ENCODE results near the gene CA4.
A peak's percentile ranks its signal among the peaks of the same experiment; 100 is the strongest.

The CA4 gene

GRCh38 chr17:60146206-60146605, 3.6 kb upstream of the CA4 start:
- no peak overlapping the region for H3K4me3 ChIP-seq (ENCODE audit: low read depth, low read length)
- TF ChIP-seq CTCF (IDR thresholded peaks at IDR 0.05; ENCODE audit: low read depth, low read length) = no peak
- TF ChIP-seq MYC (IDR thresholded peaks at IDR 0.05; ENCODE audit: low read depth, low read length) = no peak
- no peak for TF ChIP-seq MAX (IDR thresholded peaks at IDR 0.05; ENCODE audit: low read depth, low read length)
- TF ChIP-seq POLR2A (IDR thresholded peaks at IDR 0.05; ENCODE audit: extremely low read depth, insufficient read length) = no peak
- no peak for DNase-seq (ENCODE audit: low read depth)

DNA sequence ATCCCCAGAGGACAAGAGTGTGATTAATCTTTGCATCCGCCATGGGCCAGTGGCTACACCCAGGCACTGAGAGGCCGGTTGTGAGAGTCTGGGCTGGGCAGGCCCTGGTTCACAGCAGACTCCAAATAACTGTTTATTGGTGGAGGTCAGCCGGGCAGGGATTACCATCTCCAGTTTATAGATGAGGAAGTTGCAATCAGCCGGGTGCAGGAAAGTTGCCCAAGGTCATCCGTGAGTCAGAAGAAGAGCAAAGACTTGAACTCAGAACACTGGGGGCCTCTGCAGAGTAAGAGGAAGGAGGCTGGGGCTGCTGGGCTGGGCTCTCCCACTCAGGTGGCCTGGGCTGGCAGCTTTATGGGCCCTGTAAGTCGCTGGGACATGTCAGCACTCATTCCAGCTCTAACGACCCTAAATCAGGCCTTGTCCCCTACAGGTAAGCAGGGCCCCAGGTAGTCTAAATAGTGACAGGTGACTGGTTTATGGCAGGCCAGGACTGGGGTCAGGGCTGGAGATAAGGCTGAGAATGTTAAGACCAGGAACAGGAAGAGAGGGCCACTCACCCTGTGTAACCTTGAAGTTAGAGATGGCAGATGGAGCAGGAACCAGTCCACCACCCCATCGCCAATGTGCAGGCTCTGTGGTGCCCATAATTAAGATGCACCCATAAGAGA, 2.1 kb upstream of the CA4 start:
- peak; percentile 81 for DNase-seq (ENCODE audit: low read depth)
- H3K4me3 ChIP-seq (ENCODE audit: low read depth, low read length) = no peak overlapping the region
- TF ChIP-seq MAX (IDR thresholded peaks at IDR 0.05; ENCODE audit: low read depth, low read length) = no peak
- TF ChIP-seq POLR2A (IDR thresholded peaks at IDR 0.05; ENCODE audit: extremely low read depth, insufficient read length) = no peak
- TF ChIP-seq MYC (IDR thresholded peaks at IDR 0.05; ENCODE audit: low read depth, low read length) = no peak
- no peak for TF ChIP-seq CTCF (IDR thresholded peaks at IDR 0.05; ENCODE audit: low read depth, low read length)

- TF ChIP-seq CTCF (IDR thresholded peaks at IDR 0.05; ENCODE audit: low read depth, low read length) (no peak), POLR2A (IDR thresholded peaks at IDR 0.05; ENCODE audit: extremely low read depth, insufficient read length) (no peak), MYC (IDR thresholded peaks at IDR 0.05; ENCODE audit: low read depth, low read length) (no peak), MAX (IDR thresholded peaks at IDR 0.05; ENCODE audit: low read depth, low read length) (no peak)
- DNase-seq (ENCODE audit: low read depth) = no peak
- H3K4me3 ChIP-seq (ENCODE audit: low read depth, low read length) = no peak overlapping the region
These were observed 1.4 kb upstream of the CA4 start for GRCh38 chr17:60148373-60148772.

DNA sequence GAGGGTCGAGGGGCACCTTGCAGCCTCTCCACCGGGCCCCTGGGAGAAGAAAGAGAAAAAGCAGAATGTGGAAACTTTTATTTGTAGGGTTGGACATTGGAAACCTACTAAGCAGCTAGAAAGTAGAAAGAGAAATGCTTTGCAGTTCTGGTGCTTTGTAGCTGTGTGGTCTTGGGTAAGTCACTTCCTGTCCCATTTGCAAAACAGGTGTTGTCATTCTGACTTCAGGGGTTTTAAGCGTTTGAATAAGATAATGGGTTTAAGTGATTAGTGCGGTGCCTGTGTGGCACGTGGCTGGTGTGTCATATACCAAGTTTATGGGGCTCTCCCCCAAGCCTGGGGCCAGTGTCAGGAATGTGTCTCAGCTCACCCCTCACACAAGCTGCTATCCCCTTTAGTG, 1.6 kb downstream of the CA4 start:
- DNase-seq (ENCODE audit: low read depth) = peak; percentile 65
- TF ChIP-seq MYC (IDR thresholded peaks at IDR 0.05; ENCODE audit: low read depth, low read length) = peak; percentile 47; the same call in 1 of the 2 replicates
- peak; percentile 77 for TF ChIP-seq MAX (IDR thresholded peaks at IDR 0.05; ENCODE audit: low read depth, low read length)
- no peak for TF ChIP-seq CTCF (IDR thresholded peaks at IDR 0.05; ENCODE audit: low read depth, low read length)
- no peak for TF ChIP-seq POLR2A (IDR thresholded peaks at IDR 0.05; ENCODE audit: extremely low read depth, insufficient read length)
- H3K4me3 ChIP-seq (ENCODE audit: low read depth, low read length) = no peak overlapping the region

DNA sequence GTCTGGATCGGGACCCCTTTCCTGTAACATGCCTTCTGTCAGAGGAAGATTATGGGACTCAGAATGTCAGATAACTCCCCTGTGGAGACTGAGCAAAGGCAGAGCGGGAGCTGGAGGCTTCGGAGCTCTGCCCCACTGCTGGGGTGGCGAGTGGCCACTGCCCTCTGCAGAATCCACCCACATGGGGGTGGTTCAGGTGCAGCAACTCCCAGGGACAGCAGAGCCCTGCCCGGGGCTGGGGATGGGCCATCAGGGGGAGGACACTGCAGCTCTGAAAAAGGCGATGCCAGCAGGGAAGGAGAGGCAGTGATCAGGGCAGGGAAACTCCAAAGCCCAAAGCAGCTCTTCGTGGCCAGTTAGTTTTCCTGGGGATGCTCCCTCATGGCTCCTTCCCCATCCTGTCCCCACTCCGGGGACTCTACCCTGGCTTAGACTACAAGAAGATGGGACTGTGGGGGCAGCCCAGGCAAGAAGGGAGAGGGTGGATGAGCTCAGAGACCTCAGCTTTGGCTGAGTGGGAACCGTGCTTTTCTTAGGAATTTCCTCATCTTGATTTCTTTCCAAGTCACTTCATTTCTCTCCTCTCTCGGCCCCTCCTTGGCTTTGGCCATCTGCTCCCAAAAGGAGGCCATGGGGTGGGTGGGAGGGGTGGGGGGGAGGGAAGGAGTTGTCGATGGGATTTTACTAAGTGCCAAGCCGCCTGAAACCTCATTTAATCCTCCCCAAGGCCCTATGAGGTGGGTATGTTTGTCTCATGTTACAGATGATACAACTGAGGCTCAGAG, 4.0 kb downstream of the CA4 start:
- no peak for DNase-seq (ENCODE audit: low read depth)
- TF ChIP-seq CTCF (IDR thresholded peaks at IDR 0.05; ENCODE audit: low read depth, low read length) (no peak), MAX (IDR thresholded peaks at IDR 0.05; ENCODE audit: low read depth, low read length) (no peak), MYC (IDR thresholded peaks at IDR 0.05; ENCODE audit: low read depth, low read length) (no peak), POLR2A (IDR thresholded peaks at IDR 0.05; ENCODE audit: extremely low read depth, insufficient read length) (no peak)
- no peak overlapping the region for H3K4me3 ChIP-seq (ENCODE audit: low read depth, low read length)

Data from NB4 (cell line).